HG03432 (cell line): ENCODE results near the gene FOXM1.
A peak's percentile ranks its signal among the peaks of the same experiment; 100 is the strongest.
"Not testable (repeated sequence)": the region's sequence is repeated elsewhere in the genome, so short reads cannot be mapped to it uniquely, and the experiment has no call there.

Experiments
- ATAC-seq: cut with Tn5 transposase; IDR thresholded peaks from one replicate; pipeline ENCODE4 v1.9.1; 2021; ENCODE audit warnings: mild to moderate bottlenecking, moderate library complexity; ENCODE audit not compliant: unreplicated experiment

FOXM1 gene

GRCh38 chr12:2884810-2885209, 7.8 kb upstream of the FOXM1 start:
- ATAC-seq = no peak

GRCh38 chr12:2879853-2880252, 2.9 kb upstream of the FOXM1 start:
- no peak for ATAC-seq

DNA sequence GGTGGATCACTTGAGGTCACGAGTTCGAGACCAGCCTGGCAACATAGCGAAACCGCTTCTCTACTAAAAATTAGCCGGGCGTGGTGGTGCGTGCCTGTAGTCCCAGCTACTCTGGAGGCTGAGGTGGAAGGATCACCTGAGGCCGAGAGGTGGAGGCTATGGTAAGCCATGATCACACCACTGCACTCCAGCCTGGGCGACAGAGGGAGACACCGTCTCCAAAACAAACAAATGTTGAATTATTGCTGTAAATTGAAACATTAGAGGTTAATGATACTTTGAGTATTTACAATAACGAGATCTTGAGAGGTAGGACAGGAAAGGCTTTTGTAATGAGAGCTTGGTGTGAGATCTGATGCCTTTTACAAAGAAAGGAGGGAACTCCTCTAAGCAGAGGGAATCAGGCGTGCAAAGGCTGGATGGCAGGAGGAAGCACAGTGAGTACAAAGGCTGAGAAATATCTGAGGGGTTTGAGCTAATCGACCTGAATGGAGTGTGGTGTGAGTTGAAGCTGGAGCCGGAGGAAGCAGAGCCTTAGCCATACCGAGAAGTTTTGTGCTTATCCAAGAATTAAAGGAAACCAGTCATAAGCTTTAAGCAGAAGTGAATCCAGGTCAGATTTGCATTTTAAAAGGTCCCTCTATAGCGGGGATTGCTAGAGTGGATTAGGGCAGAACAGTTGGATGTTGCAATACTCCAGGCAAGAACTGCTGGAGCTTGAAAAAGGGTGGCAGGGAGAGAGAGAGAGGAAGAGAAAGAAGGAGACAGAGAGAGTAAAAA, 1.2 kb upstream of the FOXM1 start:
- no peak for ATAC-seq

GRCh38 chr12:2876431-2877046, 435 bp downstream of the FOXM1 start:
- peak; percentile 26 for ATAC-seq

- ATAC-seq = not testable (repeated sequence)
Measured at GRCh38 chr12:2868986-2869632, 7.9 kb downstream of the FOXM1 start.

DNA sequence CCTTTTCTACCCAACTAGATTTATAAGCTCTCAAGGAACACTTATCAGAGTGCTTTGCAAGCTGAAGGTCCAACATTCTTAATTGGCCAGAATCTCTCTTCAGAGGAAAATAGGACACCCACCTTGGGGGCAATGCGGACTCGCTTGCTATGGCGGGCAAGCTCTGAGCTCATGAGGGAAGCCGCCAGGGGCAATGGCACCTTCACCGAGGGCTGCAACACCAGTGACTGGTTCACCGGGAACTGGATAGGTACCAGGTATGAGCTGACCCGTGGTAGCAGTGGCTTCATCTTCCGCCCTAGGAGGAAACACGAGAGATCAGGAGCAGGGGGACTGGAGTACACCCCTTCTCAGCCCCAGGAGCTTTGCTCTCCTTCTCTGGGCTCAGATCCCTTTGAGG, 12.8 kb downstream of the FOXM1 start:
- ATAC-seq = no peak

DNA sequence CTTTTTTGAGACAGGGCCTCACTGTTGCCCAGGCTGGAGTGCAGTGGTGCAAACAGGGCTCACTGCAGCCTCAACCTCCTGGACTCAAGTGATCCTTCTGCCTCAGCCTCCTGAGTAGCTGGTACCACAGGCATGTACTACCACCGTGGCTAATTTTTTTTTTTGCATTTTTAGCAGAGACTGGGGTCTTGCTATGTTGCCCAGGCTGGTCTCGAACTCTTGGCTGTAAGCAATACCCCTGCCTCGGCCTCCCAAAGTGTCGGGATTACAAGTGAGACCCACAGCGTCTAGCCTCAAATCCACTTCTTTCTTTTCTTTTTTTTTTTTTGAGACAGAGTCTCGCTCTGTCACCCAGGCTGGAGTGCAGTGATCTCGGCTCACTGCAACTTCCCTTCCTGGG, 13.6 kb downstream of the FOXM1 start:
- not testable (repeated sequence) for ATAC-seq

DNA sequence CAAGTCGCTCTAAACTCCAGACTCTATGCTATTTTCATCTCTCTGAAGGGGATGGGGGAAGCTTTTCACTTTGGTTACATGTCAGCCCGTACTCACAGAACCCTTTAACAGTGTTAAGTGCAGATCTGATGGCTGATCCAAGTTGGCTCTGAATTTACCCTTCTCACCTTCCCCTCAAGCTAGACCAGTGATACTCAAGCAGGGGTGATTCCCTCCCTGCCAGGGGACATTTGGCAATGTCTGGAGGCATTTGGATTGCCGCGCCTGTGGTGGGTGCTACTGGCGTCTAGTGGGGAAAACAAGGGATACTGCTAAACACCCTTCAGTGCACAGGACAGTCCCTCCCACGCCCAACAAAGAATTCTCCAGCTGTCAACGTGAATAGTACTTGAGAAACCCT, 14.1 kb downstream of the FOXM1 start:
- ATAC-seq = no peak

DNA sequence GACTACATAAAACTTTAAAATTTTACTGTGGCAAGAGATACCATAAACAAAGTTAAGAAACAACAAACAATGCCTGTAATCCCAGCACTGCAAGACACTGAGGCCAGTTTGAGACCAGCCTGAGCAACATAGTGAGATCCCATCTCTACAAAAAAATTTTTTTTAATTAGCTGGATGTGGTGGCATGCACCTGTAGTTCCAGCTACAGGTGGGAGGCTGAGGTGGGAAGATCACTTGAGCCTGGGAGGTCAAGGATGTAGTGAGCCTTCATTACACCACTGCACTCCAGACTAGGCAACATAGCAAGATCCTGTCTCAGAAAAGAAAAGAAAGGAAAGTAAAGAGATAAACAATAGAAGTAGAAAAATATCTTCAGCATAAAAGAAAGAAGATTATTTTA, 16.8 kb downstream of the FOXM1 start:
- no peak for ATAC-seq

DNA sequence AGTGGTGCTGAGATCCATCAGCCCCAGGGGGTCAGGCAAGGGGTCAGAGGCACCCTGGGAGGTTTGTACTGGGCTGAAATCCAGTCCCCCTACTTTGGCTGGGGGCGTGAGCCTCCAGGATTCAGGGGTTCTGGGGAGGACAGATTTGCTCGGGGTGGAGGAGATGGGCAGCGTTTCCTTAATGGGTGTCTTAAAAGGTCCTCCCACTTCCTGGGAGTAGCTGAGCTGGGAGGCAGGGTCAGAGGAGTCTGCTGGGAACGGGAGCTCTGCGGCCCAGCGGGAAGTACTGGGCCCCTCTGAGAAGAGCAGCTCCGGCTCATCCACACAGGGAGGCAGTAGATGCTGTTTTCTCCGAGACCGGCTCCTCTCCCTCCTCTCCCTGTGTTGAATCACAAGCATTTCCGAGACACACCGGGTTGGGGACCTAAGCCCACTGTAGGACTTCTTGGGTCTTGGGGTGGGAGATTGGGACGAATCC, 18.0 kb downstream of the FOXM1 start:
- ATAC-seq = no peak

DNA sequence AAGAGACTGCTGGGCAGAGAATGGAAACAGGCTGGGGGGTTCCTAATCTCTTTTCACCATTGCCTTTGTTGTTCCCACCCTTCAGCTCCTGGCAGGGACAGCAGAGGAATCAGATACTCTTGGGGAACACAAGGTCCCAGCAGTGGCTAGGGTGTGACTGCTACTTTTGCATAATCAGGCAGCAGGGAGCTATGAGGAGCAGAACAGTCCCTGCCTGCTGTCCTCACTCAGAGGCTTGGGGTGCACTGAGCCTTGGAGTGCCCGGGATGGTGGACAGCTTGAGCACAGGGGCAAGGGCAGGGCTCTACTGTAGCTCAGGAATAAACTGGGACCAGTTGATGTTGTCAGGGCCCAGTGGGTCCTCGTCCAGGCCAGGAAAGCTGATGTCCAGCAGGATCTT, 18.6 kb downstream of the FOXM1 start:
- no peak for ATAC-seq

DNA sequence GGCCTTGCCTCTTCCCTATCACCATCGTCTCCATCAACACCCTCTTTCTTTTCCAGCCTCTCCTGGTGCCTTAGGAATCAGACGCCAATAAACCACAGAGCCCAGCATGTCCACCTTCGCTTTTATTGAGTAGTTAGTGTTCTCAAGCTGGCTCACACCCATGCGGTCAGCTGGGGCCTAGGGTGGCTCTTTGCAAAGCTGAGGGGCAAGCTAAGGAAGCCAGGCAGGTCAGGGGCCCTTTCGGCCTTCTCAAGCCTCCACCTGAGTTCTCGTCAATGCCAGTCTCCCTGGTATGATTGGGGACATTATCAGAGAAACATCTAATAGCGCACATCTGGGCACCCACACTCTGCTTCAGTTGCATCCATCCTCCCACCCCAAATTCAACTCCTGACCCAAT, 19.4 kb downstream of the FOXM1 start:
- no peak for ATAC-seq

DNA sequence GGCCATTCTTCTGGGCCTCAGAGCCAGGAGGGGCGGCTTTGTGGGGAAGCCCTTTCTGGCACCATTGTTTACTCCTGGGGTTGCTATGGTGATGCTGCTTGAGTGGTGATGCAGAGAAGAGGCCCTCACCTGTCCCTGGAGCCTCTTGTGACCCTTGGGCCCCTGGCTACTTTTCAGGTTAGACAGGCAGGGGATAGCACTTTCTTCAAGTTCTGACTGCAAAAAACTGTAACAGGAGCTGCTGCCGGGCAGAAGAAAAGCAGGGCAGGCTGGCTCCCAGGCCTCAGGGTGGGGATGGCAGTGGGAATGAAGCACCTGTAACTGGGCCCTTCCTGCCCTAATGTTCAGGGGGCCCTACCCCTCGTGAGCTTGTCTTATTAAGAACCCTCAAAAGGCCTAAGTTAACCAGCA, 19.9 kb downstream of the FOXM1 start, which contains the start of gene TEX52:
TEX52 (minus strand) TSS at position 19 of the 411 bp plus-strand sequence; CDS start at position 6, 13 bp downstream.
- ATAC-seq = no peak

- no peak for ATAC-seq
Measured at GRCh38 chr12:2856051-2856450, 20.9 kb downstream of the FOXM1 start.

DNA sequence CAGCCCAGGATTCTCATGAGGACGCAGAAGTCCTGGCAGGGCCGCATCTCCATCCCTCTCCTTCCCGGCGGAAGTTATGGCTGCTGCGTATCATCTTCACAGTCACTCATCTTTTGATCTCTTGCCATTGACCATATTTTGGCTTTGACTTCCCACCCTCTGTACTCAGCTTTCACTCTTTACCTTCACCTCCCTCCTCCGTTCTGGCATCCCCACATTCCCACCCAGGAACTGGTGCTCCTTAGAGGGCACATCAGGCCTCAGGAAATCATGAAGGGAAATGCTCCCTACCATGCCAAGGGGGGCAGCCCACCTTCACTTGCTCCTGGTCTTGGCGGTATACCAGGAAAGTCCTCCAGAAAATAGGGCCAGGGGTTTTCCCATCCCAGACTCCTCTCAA, 21.4 kb downstream of the FOXM1 start:
- no peak for ATAC-seq

DNA sequence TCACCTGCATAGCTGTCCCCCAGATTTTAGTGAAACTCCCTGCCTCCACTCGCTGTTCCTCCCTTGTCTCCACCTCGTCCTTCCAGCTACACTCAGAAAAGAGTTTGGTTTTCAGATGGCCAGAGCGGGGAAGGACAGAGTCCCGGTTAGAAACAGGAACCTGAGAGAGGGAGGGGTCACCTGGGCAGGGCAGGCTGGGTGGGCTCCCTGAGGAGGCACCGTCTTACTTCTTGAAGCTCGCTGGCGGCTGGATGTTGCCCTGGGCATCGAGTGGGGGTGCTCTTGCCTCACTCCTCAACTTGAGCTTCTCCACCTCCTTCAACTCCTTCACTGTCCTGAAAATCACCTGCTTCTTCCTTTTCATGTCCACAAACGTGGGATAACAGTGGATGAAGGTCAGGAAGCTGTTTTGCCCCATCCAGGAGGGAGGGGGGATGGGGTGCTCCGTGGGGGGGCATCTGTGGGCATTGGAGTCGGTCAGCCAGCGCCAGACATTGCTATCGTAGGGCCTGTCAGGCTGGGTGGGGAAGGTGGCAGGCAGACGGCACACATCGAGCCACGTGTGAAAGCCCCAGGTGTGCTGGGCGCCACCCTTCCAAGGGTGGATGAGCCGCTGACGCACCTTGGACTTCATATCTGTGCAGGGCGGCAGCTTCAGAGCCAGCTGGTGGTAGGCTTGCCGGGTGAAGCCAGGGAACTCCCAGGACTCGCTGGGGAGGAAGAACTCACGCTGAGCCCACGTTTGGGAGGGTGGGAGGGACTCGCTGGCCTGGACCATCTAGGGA, 22.1 kb downstream of the FOXM1 start:
- ATAC-seq = no peak

- no peak for ATAC-seq
Measured at GRCh38 chr12:2853626-2854025, 23.3 kb downstream of the FOXM1 start.

GRCh38 chr12:2851931-2852330, 25.0 kb downstream of the FOXM1 start:
- ATAC-seq = no peak

GRCh38 chr12:2845280-2845679, 31.7 kb downstream of the FOXM1 start:
- ATAC-seq = no peak

DNA sequence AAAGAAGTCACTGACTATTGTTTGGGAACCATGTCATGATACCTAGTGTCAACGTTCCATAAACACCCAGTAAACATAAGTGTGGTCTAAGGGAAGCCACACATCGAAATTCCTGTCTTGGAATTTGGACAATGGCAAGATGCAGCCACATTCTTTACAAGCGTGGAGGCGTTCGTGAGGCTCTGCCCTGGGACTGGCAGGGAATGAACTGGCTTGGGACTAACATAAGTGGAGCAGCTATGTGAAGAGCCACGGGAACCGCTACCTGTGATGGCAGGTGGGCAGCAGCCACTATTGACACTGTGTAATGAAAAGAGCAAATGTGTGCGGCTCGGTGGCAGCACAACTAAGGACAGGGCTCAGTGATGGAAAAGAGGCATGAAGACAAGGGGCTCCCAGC, 32.2 kb downstream of the FOXM1 start:
- no peak for ATAC-seq

- no peak for ATAC-seq
Measured at GRCh38 chr12:2842948-2843347, 34.0 kb downstream of the FOXM1 start.
